Activated T-helper 1 cell treated with anti-CD3 and anti-CD28 coated beads, Interleukin-12 subunit alpha, Interleukin-12 subunit beta, Interleukin-2, Interleukin-4 antibody, amounts not matched to agents 30 ng/mL and 10 ng/mL and 1 ng/mL, durations not matched to agents 14 hours and 24 hours and 36 hours (primary cell): ENCODE results near the gene ANKS1B. TPM values are rescaled to one million over a fixed set of nuclear protein-coding genes. Genes with fewer than 3 reads are reported as not detected.

Source experiments
- DNase-seq: peaks from one replicate; pipeline ENCODE4 v3.0.0; 2021; ENCODE audit warnings: low spot score
- H3K27ac Mint-ChIP-seq: one replicate; pipeline ENCODE4 v1.8.0; 2021; ENCODE audit warnings: mild to moderate bottlenecking, mixed read lengths
- H3K27me3 Mint-ChIP-seq: one replicate; pipeline ENCODE4 v1.8.0; 2022; ENCODE audit warnings: mild to moderate bottlenecking, moderate library complexity, mixed read lengths; ENCODE audit not compliant: insufficient read depth
- H3K36me3 Mint-ChIP-seq: one replicate; pipeline ENCODE4 v1.8.0; 2021; ENCODE audit warnings: low read depth, mixed read lengths
- H3K4me1 Mint-ChIP-seq: one replicate; pipeline ENCODE4 v1.8.0; 2021; ENCODE audit warnings: low read depth, mixed read lengths
- H3K4me3 Mint-ChIP-seq: one replicate; pipeline ENCODE4 v1.8.0; 2021; ENCODE audit warnings: mild to moderate bottlenecking, moderate library complexity, mixed read lengths
- H3K9me3 Mint-ChIP-seq: one replicate; pipeline ENCODE4 v1.8.0; 2021; ENCODE audit warnings: mixed read lengths
- intact Hi-C: fragments of 100-400 bp; cut with micrococcal nuclease; formaldehyde crosslinking; loops from one replicate; pipeline ENCODE4 v1.15.1; 2024
- total RNA-seq: library from RNA; stranded (reverse); gene quantifications from 2 replicates; pipeline ENCODE4 v1.2.3, GENCODE V29; 2022

The ANKS1B gene
- total RNA-seq, 1 donor from 2014 or later: 2.8 TPM

GRCh38 chr12:99092100-99092851, 892.5 kb downstream of the ANKS1B start:
- H3K4me3 Mint-ChIP-seq: no peak overlapping the region
- intact Hi-C loops: no loop called here
- DNase-seq: no peak
- no peaks in the 10 kb centered on the region for H3K9me3 Mint-ChIP-seq
- no peaks in the 10 kb centered on the region for H3K4me1 Mint-ChIP-seq
- H3K27me3 Mint-ChIP-seq: no peaks in the 10 kb centered on the region
- no peaks in the 10 kb centered on the region for H3K36me3 Mint-ChIP-seq
- no peak overlapping the region for H3K27ac Mint-ChIP-seq

GRCh38 chr12:99087278-99087677, 897.5 kb downstream of the ANKS1B start:
- no peak overlapping the region for H3K27ac Mint-ChIP-seq
- intact Hi-C loops: no loop called here
- H3K4me1 Mint-ChIP-seq: no peaks in the 10 kb centered on the region
- H3K9me3 Mint-ChIP-seq: no peaks in the 10 kb centered on the region
- H3K36me3 Mint-ChIP-seq: no peaks in the 10 kb centered on the region
- H3K27me3 Mint-ChIP-seq: no peaks in the 10 kb centered on the region
- H3K4me3 Mint-ChIP-seq: no peak overlapping the region
- DNase-seq: no peak

- Mint-ChIP-seq H3K4me1 (no peaks in the 10 kb centered on the region), H3K36me3 (no peaks in the 10 kb centered on the region), H3K4me3 (no peak overlapping the region), H3K27me3 (no peaks in the 10 kb centered on the region), H3K27ac (no peak overlapping the region), H3K9me3 (no peaks in the 10 kb centered on the region)
- intact Hi-C loops: no loop called here
- DNase-seq: no peak
Measured at GRCh38 chr12:99079811-99080210, 904.9 kb downstream of the ANKS1B start.

DNA sequence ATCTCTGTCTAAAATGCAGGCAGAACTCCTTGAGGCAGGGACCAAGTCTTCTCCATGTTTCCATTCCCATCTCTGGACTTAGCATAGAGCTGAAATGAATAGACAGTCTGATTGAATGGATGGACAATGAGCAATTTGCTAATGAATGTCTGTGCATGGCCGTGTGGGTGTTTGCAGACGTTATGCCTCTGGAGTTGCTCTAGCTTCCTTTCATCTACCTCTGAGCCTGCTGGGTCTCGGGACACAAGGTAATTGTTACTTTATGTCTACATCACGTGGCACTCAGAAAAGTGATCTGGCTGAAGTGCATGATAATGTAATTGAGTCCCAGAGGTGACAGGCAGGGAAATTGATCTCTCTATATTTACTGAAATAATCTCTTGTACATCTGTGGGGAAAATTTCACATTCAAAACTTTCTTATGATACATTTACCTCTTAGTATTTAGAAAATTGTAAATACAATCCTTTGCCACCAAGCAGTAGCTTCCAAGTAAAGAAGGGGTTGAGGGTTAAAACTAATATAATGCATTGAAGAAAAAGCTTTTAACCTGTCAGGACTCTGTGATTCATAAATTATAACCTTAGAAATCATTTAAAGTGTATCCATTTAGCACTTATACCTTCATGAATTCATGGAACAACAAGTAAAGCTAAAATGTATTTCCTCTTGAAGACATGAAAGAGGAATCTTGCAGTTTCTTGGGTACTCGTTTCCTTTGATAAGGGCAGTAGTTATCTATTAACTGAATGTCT, 915.6 kb downstream of the ANKS1B start:
- Mint-ChIP-seq H3K4me1 (no peaks in the 10 kb centered on the region), H3K4me3 (no peak overlapping the region), H3K27ac (no peak overlapping the region), H3K27me3 (no peaks in the 10 kb centered on the region), H3K9me3 (no peaks in the 10 kb centered on the region), H3K36me3 (no peaks in the 10 kb centered on the region)
- intact Hi-C loops: no loop called here
- DNase-seq: no peak

- Mint-ChIP-seq H3K9me3 (no peaks in the 10 kb centered on the region), H3K27ac (no peak overlapping the region), H3K27me3 (no peaks in the 10 kb centered on the region), H3K36me3 (no peaks in the 10 kb centered on the region), H3K4me1 (no peaks in the 10 kb centered on the region), H3K4me3 (no peak overlapping the region)
- no peak for DNase-seq
- intact Hi-C loops: no loop called here
Measured at GRCh38 chr12:99067171-99067785, 917.5 kb downstream of the ANKS1B start.

GRCh38 chr12:99066726-99067125, 918.0 kb downstream of the ANKS1B start:
- Mint-ChIP-seq H3K4me1 (no peaks in the 10 kb centered on the region), H3K36me3 (no peaks in the 10 kb centered on the region), H3K27ac (no peak overlapping the region), H3K27me3 (no peaks in the 10 kb centered on the region), H3K4me3 (no peak overlapping the region), H3K9me3 (no peaks in the 10 kb centered on the region)
- no peak for DNase-seq
- intact Hi-C loops: no loop called here

DNA sequence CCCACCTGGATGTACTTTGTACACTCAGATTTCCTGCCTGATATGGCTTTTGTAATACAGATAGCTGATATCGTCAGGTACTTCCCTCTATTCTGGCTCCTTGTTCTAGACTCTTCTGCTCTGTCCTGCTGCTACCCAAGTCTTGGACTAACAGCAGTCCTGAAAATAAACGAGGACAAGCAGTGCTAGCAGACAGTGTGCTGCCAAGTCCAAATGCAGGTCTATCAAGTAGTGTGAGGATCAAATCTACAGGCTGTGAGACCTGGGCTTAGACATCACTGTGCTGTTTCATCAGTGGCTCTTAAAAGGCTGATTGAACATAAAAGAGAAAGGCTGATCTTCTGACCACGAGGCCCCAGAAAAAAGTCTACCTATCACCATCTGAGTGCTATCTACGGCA, 921.6 kb downstream of the ANKS1B start:
- no peaks in the 10 kb centered on the region for H3K9me3 Mint-ChIP-seq
- no peak overlapping the region for H3K4me3 Mint-ChIP-seq
- intact Hi-C loops: no loop called here
- DNase-seq: no peak
- no peak overlapping the region for H3K27ac Mint-ChIP-seq
- H3K4me1 Mint-ChIP-seq: no peaks in the 10 kb centered on the region
- H3K36me3 Mint-ChIP-seq: no peaks in the 10 kb centered on the region
- H3K27me3 Mint-ChIP-seq: no peaks in the 10 kb centered on the region

DNA sequence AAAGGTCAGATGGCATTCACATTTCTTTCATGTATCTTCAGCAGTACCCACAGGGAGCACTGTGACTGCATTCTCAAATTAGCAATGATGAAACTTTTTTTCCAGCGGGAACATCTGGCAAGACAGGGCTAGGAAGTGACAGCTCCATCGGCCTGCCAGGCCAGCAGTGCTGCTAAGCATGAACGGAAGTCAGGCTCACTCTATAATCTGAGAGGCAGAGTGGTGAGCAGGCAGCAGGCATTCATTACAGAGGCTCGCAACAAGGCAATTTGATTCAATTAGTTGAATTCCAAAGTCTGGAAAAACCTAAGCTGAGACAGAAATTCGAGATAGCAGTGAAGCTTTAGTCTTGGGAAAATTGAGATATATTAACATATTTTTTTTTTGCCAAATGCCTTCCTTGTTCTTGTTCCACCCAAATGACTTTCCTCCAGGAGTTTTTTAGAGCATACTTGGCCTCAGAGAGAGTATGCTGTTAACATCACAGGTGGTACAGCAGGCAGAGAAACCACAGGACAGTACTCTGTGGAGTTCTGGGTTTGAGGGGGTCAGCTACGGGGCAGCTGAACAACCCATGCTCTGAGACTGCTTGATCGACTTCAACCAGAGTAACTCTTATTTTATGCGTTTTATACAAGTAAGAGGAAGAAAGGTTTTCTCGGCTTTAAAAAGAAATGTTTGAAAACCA, 924.8 kb downstream of the ANKS1B start:
- Mint-ChIP-seq H3K4me1 (no peaks in the 10 kb centered on the region), H3K4me3 (no peak overlapping the region), H3K27me3 (no peaks in the 10 kb centered on the region), H3K36me3 (no peaks in the 10 kb centered on the region), H3K9me3 (no peaks in the 10 kb centered on the region), H3K27ac (no peak overlapping the region)
- intact Hi-C loops: no loop called here
- DNase-seq: no peak

- no peak for DNase-seq
- H3K4me3 Mint-ChIP-seq: no peak overlapping the region
- intact Hi-C loops: no loop called here
- H3K9me3 Mint-ChIP-seq: no peaks in the 10 kb centered on the region
- no peaks in the 10 kb centered on the region for H3K27me3 Mint-ChIP-seq
- H3K36me3 Mint-ChIP-seq: no peaks in the 10 kb centered on the region
- H3K4me1 Mint-ChIP-seq: no peaks in the 10 kb centered on the region
- no peak overlapping the region for H3K27ac Mint-ChIP-seq
Measured at GRCh38 chr12:99057670-99058069, 927.1 kb downstream of the ANKS1B start.

- Mint-ChIP-seq H3K27me3 (no peaks in the 10 kb centered on the region), H3K4me3 (no peak overlapping the region), H3K36me3 (no peaks in the 10 kb centered on the region), H3K9me3 (no peaks in the 10 kb centered on the region), H3K27ac (no peak overlapping the region), H3K4me1 (no peaks in the 10 kb centered on the region)
- intact Hi-C loops: no loop called here
- no peak for DNase-seq
Measured at GRCh38 chr12:99056186-99056585, 928.5 kb downstream of the ANKS1B start.

DNA sequence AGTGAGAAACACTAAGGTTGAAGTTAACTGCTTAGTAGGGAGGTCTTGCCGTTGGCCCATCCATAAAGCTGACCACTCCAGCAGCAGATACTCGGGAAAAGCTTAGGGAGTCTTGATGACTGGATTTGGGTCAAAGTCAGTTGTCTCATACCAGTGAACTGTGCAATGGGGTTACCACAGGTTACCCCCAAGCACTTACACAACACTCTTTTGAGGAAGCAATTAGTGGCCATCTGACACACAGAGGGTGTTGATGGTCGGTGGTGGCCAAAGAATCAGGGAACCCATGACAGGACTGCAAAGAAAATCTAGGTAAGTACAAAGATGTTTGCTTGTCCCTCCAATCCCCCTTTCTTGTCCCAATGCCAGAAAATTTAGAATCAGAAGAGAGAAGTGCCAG, 929.4 kb downstream of the ANKS1B start:
- Mint-ChIP-seq H3K4me1 (no peaks in the 10 kb centered on the region), H3K27ac (no peak overlapping the region), H3K9me3 (no peaks in the 10 kb centered on the region), H3K36me3 (no peaks in the 10 kb centered on the region), H3K27me3 (no peaks in the 10 kb centered on the region), H3K4me3 (no peak overlapping the region)
- no peak for DNase-seq
- intact Hi-C loops: no loop called here

- intact Hi-C loops: no loop called here
- no peak overlapping the region for H3K27ac Mint-ChIP-seq
- H3K36me3 Mint-ChIP-seq: no peaks in the 10 kb centered on the region
Measured at GRCh38 chr12:99054601-99055128, 930.1 kb downstream of the ANKS1B start.

More at GRCh38 chr12:99054601-99055128, 930.1 kb downstream of the ANKS1B start:
- no peaks in the 10 kb centered on the region for H3K9me3 Mint-ChIP-seq
- no peaks in the 10 kb centered on the region for H3K27me3 Mint-ChIP-seq
- no peak overlapping the region for H3K4me3 Mint-ChIP-seq
- no peaks in the 10 kb centered on the region for H3K4me1 Mint-ChIP-seq
- DNase-seq: no peak
